Osteoblast (primary cell): ENCODE results near the gene PDZD7. TPM values are rescaled to one million over a fixed set of nuclear protein-coding genes. Genes with fewer than 3 reads are reported as not detected.

Source experiments
- DNase-seq: peaks from one replicate; pipeline ENCODE4 v3.0.0; 2011; ENCODE audit warnings: low spot score, mixed read lengths; ENCODE audit not compliant: insufficient read length; ENCODE audit errors: missing footprints
- H2AFZ ChIP-seq: 2 replicates; pipeline ENCODE4 v1.6.0; 2011; ENCODE audit warnings: mild to moderate bottlenecking, low read length
- H3K27ac ChIP-seq: 2 replicates; pipeline ENCODE4 v1.5.1; 2011; ENCODE audit warnings: mild to moderate bottlenecking, low read depth, low read length, moderate library complexity
- H3K27me3 ChIP-seq: 2 replicates; pipeline ENCODE4 v1.6.0; 2012; ENCODE audit warnings: mild to moderate bottlenecking, control low read depth, inconsistent platforms, low read length, moderate library complexity; ENCODE audit not compliant: insufficient read depth
- H3K36me3 ChIP-seq: 2 replicates; pipeline ENCODE4 v1.5.1; 2011; ENCODE audit warnings: mild to moderate bottlenecking, low read length, control low read depth, moderate library complexity; ENCODE audit not compliant: insufficient read depth
- H3K4me1 ChIP-seq: 2 replicates; pipeline ENCODE4 v1.5.1; 2011; ENCODE audit warnings: mild to moderate bottlenecking, low read length, control low read depth, moderate library complexity; ENCODE audit not compliant: insufficient read depth
- H3K4me2 ChIP-seq: 2 replicates; pipeline ENCODE4 v1.6.0; 2011; ENCODE audit warnings: mild to moderate bottlenecking, low read length; ENCODE audit not compliant: insufficient read depth
- H3K4me3 ChIP-seq: fragments of 200-600 bp; sonication (generic); 3 replicates; pipeline ENCODE4 v1.5.1; 2012; ENCODE audit warnings: mild to moderate bottlenecking, low read length, inconsistent platforms; ENCODE audit not compliant: insufficient read depth
- H3K79me2 ChIP-seq: 2 replicates; pipeline ENCODE4 v1.6.0; 2012; ENCODE audit warnings: mild to moderate bottlenecking, low read length, control low read depth, inconsistent platforms; ENCODE audit not compliant: insufficient read depth
- H3K9me3 ChIP-seq: 2 replicates; pipeline ENCODE4 v1.5.1; 2011; ENCODE audit warnings: low read depth, low read length, control low read depth
- H4K20me1 ChIP-seq: 2 replicates; pipeline ENCODE4 v1.6.0; 2012; ENCODE audit warnings: mild to moderate bottlenecking, low read length, control low read depth; ENCODE audit not compliant: insufficient read depth
- total RNA-seq: library from RNA; depleted of rRNA; stranded (reverse); fragments of >200 nt; gene quantifications from 2 replicates; pipeline ENCODE4 v1.2.3, GENCODE V29; 2012
- TF ChIP-seq, protein P1 (sequence below): IDR thresholded peaks from 2 replicates; pipeline ENCODE4 v1.5.1; 2011; ENCODE audit warnings: mild to moderate bottlenecking, low read depth, low read length, moderate library complexity; ENCODE audit errors: extremely low read depth

The PDZD7 gene
- total RNA-seq, 1 donor: 0.72 TPM

- DNase-seq: peak; percentile 97
- H3K4me2 ChIP-seq: peak within 1 kb of the TSS; percentile 98
- peak within 1 kb of the TSS; percentile 85 for H3K4me3 ChIP-seq
- peak within 1 kb of the TSS; percentile 91 for H2AFZ ChIP-seq
- peaks cover 15% of the 10 kb centered on the region for H3K79me2 ChIP-seq
- no peaks in the 10 kb centered on the region for H4K20me1 ChIP-seq
- peaks cover 43% of the 10 kb centered on the region for H3K4me1 ChIP-seq
- peak within 1 kb of the TSS; percentile 92 for H3K27ac ChIP-seq
- H3K36me3 ChIP-seq: peaks cover 2% of the 10 kb centered on the region
- H3K9me3 ChIP-seq: no peaks in the 10 kb centered on the region
- H3K27me3 ChIP-seq: no peaks in the 10 kb centered on the region
- TF ChIP-seq, protein P1, sequence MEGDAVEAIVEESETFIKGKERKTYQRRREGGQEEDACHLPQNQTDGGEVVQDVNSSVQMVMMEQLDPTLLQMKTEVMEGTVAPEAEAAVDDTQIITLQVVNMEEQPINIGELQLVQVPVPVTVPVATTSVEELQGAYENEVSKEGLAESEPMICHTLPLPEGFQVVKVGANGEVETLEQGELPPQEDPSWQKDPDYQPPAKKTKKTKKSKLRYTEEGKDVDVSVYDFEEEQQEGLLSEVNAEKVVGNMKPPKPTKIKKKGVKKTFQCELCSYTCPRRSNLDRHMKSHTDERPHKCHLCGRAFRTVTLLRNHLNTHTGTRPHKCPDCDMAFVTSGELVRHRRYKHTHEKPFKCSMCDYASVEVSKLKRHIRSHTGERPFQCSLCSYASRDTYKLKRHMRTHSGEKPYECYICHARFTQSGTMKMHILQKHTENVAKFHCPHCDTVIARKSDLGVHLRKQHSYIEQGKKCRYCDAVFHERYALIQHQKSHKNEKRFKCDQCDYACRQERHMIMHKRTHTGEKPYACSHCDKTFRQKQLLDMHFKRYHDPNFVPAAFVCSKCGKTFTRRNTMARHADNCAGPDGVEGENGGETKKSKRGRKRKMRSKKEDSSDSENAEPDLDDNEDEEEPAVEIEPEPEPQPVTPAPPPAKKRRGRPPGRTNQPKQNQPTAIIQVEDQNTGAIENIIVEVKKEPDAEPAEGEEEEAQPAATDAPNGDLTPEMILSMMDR: no peak
These were observed 30.8 kb upstream of the PDZD7 start, which contains the start of gene KAZALD1 for GRCh38 chr10:101061624-101062231. Gene KAZALD1, plus strand, starts transcription at chr10:101061989. Its CDS starts 604 bp downstream, at chr10:101062593.

GRCh38 chr10:101060951-101061623 lies 30.2 kb upstream of the PDZD7 start:
- peak; percentile 99 for DNase-seq
- Histone ChIP-seq H3K4me1 (peaks cover 36% of the 10 kb centered on the region), H3K27me3 (no peaks in the 10 kb centered on the region), H3K4me3 (peak overlapping the region; percentile 85), H3K36me3 (peaks cover 2% of the 10 kb centered on the region), H2AFZ (peak overlapping the region; percentile 91), H3K79me2 (peaks cover 15% of the 10 kb centered on the region), H3K4me2 (peak overlapping the region; percentile 98), H4K20me1 (no peaks in the 10 kb centered on the region), H3K27ac (peak overlapping the region; percentile 92), H3K9me3 (no peaks in the 10 kb centered on the region)
- TF ChIP-seq, protein P1: no peak

DNA sequence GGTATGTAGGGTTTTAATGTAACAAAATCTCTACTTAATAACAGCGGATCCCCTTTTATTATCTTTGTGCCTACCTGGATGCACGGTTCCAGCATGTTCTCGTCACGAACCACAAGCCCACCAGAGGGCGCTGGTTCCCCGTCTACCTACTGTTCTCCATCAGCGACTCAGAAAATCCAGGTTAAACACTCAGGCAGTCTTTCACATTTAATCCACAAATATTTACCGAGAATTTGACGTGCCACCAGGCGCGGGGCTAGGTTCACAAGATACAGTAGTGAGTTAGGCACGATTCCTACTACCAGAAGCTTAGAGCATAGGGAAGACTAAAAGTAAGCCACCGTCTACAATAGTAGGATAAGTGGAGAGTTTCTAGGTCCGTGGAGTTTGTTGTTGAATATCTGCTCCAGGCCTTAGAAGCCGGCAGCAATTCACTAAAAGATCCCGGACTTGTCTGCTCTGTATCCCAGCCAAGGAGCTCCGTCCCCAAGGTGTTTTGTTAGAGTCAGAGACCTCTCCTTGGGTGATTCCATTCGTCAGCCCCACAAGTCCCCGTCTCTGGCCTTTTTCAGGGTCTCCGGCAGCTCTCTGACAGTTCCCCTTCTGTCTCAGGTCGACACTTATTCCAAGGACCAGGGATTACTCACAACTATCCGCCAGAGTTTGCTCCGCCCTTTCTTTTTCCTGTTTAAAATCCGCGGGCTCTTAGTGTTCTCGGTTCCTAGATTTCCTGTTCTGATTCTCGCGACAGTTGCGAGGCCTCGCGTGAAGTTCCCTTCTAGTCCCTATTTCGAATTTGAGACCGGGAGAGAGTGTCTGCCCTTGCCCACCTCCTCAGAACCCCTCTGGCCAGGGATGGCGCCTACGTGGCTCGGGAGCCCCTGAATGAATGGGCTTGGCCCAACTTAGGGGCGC lies 29.4 kb upstream of the PDZD7 start:
- no peaks in the 10 kb centered on the region for H4K20me1 ChIP-seq
- peak overlapping the region; percentile 91 for H2AFZ ChIP-seq
- peak overlapping the region; percentile 98 for H3K4me2 ChIP-seq
- TF ChIP-seq, protein P1: peak; percentile 97
- H3K27ac ChIP-seq: peak overlapping the region; percentile 92
- H3K36me3 ChIP-seq: peaks cover 5% of the 10 kb centered on the region
- H3K4me3 ChIP-seq: peak overlapping the region; percentile 85
- H3K79me2 ChIP-seq: peaks cover 17% of the 10 kb centered on the region
- H3K9me3 ChIP-seq: no peaks in the 10 kb centered on the region
- H3K4me1 ChIP-seq: peaks cover 31% of the 10 kb centered on the region
- H3K27me3 ChIP-seq: no peaks in the 10 kb centered on the region
- DNase-seq: peak; percentile 98
